ENCODE measurements around the gene HSD17B2. TPM values are rescaled to one million over a fixed set of nuclear protein-coding genes. Genes with fewer than 3 reads are reported as not detected.

Gene HSD17B2
- total RNA-seq, 4 donors from 2014 or later = not detected

- no peak overlapping the region for H3K4me3 ChIP-seq
- no peaks in the 10 kb centered on the region for H3K36me3 ChIP-seq
- H3K27ac ChIP-seq = no peak overlapping the region
- no peaks in the 10 kb centered on the region for H3K9me3 ChIP-seq
- no peak for TF ChIP-seq CTCF (IDR thresholded peaks at IDR 0.05)
- no peak for TF ChIP-seq EP300 (IDR thresholded peaks at IDR 0.05)
- no peak for TF ChIP-seq POLR2A (IDR thresholded peaks at IDR 0.05)
- no peaks in the 10 kb centered on the region for H3K27me3 ChIP-seq
- DNase-seq (ENCODE audit: low spot score in 2 of 2) = no peak
- no peaks in the 10 kb centered on the region for H3K4me1 ChIP-seq
- WGBS, 2 donors = 57 to 61% methylated on average over 6 of the region's 6 CpGs
These were observed 8.9 kb downstream of the HSD17B2 start for GRCh38 chr16:82043680-82044584.

GRCh38 chr16:82044585-82044911 is 9.5 kb downstream of the HSD17B2 start:
- H3K4me3 ChIP-seq = no peak overlapping the region
- H3K27me3 ChIP-seq = no peaks in the 10 kb centered on the region
- no peak overlapping the region for H3K27ac ChIP-seq
- H3K9me3 ChIP-seq = no peaks in the 10 kb centered on the region
- no peaks in the 10 kb centered on the region for H3K36me3 ChIP-seq
- 69 to 76% methylated on average over 3 of the region's 3 CpGs for WGBS, 2 donors
- DNase-seq (ENCODE audit: low spot score in 2 of 2) = no peak
- H3K4me1 ChIP-seq = no peaks in the 10 kb centered on the region
- TF ChIP-seq CTCF (IDR thresholded peaks at IDR 0.05) = no peak
- no peak for TF ChIP-seq EP300 (IDR thresholded peaks at IDR 0.05)
- no peak for TF ChIP-seq POLR2A (IDR thresholded peaks at IDR 0.05)

- DNase-seq (ENCODE audit: low spot score in 2 of 2) = no peak
- H3K27me3 ChIP-seq = no peaks in the 10 kb centered on the region
- no peaks in the 10 kb centered on the region for H3K9me3 ChIP-seq
- no peak overlapping the region for H3K27ac ChIP-seq
- no peak for TF ChIP-seq POLR2A (IDR thresholded peaks at IDR 0.05)
- TF ChIP-seq CTCF (IDR thresholded peaks at IDR 0.05) = no peak
- H3K4me1 ChIP-seq = no peaks in the 10 kb centered on the region
- 32 to 54% methylated on average over 2 of the region's 2 CpGs for WGBS, 2 donors
- H3K36me3 ChIP-seq = no peaks in the 10 kb centered on the region
- H3K4me3 ChIP-seq = no peak overlapping the region
These were observed 10.4 kb downstream of the HSD17B2 start for GRCh38 chr16:82045465-82045864.

- Histone ChIP-seq H3K4me1 (no peaks in the 10 kb centered on the region), H3K36me3 (no peaks in the 10 kb centered on the region), H3K27me3 (no peaks in the 10 kb centered on the region), H3K9me3 (no peaks in the 10 kb centered on the region), H3K27ac (no peak overlapping the region), H3K4me3 (no peak overlapping the region)
- 87 to 90% methylated on average over 4 of the region's 4 CpGs for WGBS, 2 donors
- no peak for DNase-seq (ENCODE audit: low spot score in 2 of 2)
- TF ChIP-seq CTCF (IDR thresholded peaks at IDR 0.05) (no peak), POLR2A (IDR thresholded peaks at IDR 0.05) (no peak), EP300 (IDR thresholded peaks at IDR 0.05) (no peak)
These were observed 11.5 kb downstream of the HSD17B2 start for GRCh38 chr16:82046541-82046940.

- H3K27ac ChIP-seq = no peak overlapping the region
- WGBS, 2 donors = 94 to 96% methylated on average over 2 of the region's 2 CpGs
- DNase-seq (ENCODE audit: low spot score in 2 of 2) = no peak
- no peaks in the 10 kb centered on the region for H3K36me3 ChIP-seq
- no peaks in the 10 kb centered on the region for H3K4me1 ChIP-seq
- TF ChIP-seq CTCF (IDR thresholded peaks at IDR 0.05) (no peak), POLR2A (IDR thresholded peaks at IDR 0.05) (no peak), EP300 (IDR thresholded peaks at IDR 0.05) (no peak)
- H3K4me3 ChIP-seq = no peak overlapping the region
- H3K9me3 ChIP-seq = no peaks in the 10 kb centered on the region
- no peaks in the 10 kb centered on the region for H3K27me3 ChIP-seq
These were observed 11.9 kb downstream of the HSD17B2 start for GRCh38 chr16:82046941-82047340.

Data from tibial nerve (tissue), 4 donors.